ENCODE data around the gene MAN2A1. TPM values are rescaled to one million over a fixed set of nuclear protein-coding genes. Genes with fewer than 3 reads are reported as not detected.

Gene MAN2A1
- total RNA-seq, 2 experiments from 2014 or later, result 23.0 to 28.7 TPM

DNA sequence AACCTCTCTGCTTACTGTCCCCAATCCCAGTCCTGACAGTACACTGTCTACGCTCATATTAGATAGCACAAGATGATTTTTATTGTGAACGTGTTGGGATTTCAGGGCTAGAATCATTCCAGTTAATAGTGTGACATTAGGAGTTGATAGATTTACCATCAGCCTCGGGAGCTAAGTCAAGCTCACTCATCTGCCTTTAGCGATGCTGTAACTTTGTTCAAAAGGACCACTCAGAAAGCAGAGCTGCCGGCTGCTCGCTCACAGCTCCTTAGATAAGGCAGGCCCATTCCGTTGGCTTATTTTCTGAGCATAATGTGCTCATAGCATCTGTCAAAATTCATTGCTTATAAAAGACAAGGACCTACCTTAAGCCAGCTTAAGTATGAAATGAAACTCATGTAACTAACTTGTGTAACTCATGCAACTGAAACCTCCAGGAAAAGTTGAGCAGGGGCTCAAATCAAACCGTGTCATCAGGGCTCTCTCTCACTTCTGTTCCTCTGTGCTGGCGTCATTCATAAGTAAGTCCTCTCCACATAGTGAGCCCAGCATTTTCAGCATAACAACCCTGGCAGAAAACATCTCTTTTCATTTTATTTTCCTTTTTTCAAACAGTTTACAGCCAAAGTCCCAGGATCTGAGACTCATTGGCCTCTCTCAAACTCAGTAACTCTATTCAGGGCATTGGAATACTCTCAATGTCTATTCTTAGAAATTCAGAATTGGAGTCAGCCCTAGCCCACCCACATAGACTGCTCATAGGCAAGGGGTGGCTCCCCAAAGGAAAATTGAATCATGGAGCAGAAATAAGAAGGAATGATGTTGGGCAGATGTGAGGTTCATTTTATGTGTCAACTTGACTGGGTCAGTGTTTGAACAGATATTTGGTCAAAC is 208.8 kb downstream of the MAN2A1 start:
- Histone ChIP-seq H3K4me3 (ENCODE audit: low read depth, low read length, poor library complexity, severe bottlenecking) (no peak overlapping the region), H2AFZ (ENCODE audit: low read length) (no peak overlapping the region), H3K36me3 (ENCODE audit: insufficient read depth, low read length) (no peaks in the 10 kb centered on the region), H3K9me2 (ENCODE audit: insufficient read depth, low read length) (no peaks in the 10 kb centered on the region), H3K4me2 (ENCODE audit: low read length) (no peak overlapping the region), H3K9me3 (ENCODE audit: low read length) (no peaks in the 10 kb centered on the region), H4K20me1 (ENCODE audit: insufficient read depth, low read length) (no peaks in the 10 kb centered on the region), H3K27ac (ENCODE audit: low read depth, low read length, poor library complexity, severe bottlenecking) (no peak overlapping the region), H3K79me2 (ENCODE audit: insufficient read depth, low read depth, low read length) (no peaks in the 10 kb centered on the region), H3K4me1 (ENCODE audit: insufficient read depth, low read length, poor library complexity, severe bottlenecking) (no peaks in the 10 kb centered on the region)
- no TSS peak for BruUV-seq (replicated peaks)
- no peak for DNase-seq (ENCODE audit: low spot score)
- TF ChIP-seq, protein P1, sequence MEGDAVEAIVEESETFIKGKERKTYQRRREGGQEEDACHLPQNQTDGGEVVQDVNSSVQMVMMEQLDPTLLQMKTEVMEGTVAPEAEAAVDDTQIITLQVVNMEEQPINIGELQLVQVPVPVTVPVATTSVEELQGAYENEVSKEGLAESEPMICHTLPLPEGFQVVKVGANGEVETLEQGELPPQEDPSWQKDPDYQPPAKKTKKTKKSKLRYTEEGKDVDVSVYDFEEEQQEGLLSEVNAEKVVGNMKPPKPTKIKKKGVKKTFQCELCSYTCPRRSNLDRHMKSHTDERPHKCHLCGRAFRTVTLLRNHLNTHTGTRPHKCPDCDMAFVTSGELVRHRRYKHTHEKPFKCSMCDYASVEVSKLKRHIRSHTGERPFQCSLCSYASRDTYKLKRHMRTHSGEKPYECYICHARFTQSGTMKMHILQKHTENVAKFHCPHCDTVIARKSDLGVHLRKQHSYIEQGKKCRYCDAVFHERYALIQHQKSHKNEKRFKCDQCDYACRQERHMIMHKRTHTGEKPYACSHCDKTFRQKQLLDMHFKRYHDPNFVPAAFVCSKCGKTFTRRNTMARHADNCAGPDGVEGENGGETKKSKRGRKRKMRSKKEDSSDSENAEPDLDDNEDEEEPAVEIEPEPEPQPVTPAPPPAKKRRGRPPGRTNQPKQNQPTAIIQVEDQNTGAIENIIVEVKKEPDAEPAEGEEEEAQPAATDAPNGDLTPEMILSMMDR (conservative IDR thresholded peaks at IDR 0.05; ENCODE audit: low read length), result no peak
- TF ChIP-seq EZH2phosphoT487 (IDR thresholded peaks at IDR 0.05; ENCODE audit: borderline replicate concordance, low read depth, low read length), result no peak
- ChIA-PET POLR2A (no interaction called here), CTCF (ENCODE audit: unreplicated experiment) (no interaction called here)
- intact Hi-C loops (cut with micrococcal nuclease; ENCODE audit: unreplicated experiment), result no loop called here

DNA sequence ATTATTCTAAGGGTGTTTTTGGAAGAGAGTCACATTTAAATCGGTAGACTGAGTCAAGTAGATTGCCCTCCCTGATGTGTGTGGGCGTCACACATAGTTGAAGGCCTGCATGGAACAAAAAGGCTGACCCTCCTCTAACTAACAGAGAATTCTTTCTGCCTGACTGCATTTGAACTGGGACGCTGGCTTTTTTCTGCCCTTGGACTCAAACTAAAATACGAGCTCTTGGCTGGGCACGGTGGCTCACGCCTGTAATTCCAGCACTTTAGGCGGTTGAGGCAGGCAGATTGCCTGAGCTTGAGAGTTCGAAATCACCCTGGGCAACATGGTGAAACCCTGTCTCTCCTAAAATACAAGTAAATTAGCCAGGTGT is 209.4 kb downstream of the MAN2A1 start:
- Histone ChIP-seq H3K79me2 (ENCODE audit: insufficient read depth, low read depth, low read length) (no peaks in the 10 kb centered on the region), H2AFZ (ENCODE audit: low read length) (no peak overlapping the region), H3K4me1 (ENCODE audit: insufficient read depth, low read length, poor library complexity, severe bottlenecking) (no peaks in the 10 kb centered on the region), H3K27ac (ENCODE audit: low read depth, low read length, poor library complexity, severe bottlenecking) (no peak overlapping the region), H3K9me2 (ENCODE audit: insufficient read depth, low read length) (no peaks in the 10 kb centered on the region), H3K9me3 (ENCODE audit: low read length) (no peaks in the 10 kb centered on the region), H3K36me3 (ENCODE audit: insufficient read depth, low read length) (no peaks in the 10 kb centered on the region), H3K4me2 (ENCODE audit: low read length) (no peak overlapping the region), H3K4me3 (ENCODE audit: low read depth, low read length, poor library complexity, severe bottlenecking) (no peak overlapping the region), H4K20me1 (ENCODE audit: insufficient read depth, low read length) (no peaks in the 10 kb centered on the region)
- ChIA-PET CTCF (ENCODE audit: unreplicated experiment) (no interaction called here), POLR2A (interaction anchor here (0.6 kb wide), 1 partner anchor 62 kb away, joined by 3 read pairs; no protein-coding TSS in a partner anchor)
- intact Hi-C loops (cut with micrococcal nuclease; ENCODE audit: unreplicated experiment), result no loop called here
- no TSS peak for BruUV-seq (replicated peaks)
- DNase-seq (ENCODE audit: low spot score), result no peak
- TF ChIP-seq EZH2phosphoT487 (IDR thresholded peaks at IDR 0.05; ENCODE audit: borderline replicate concordance, low read depth, low read length), result no peak
- TF ChIP-seq, protein P1 (conservative IDR thresholded peaks at IDR 0.05; ENCODE audit: low read length), result no peak

DNA sequence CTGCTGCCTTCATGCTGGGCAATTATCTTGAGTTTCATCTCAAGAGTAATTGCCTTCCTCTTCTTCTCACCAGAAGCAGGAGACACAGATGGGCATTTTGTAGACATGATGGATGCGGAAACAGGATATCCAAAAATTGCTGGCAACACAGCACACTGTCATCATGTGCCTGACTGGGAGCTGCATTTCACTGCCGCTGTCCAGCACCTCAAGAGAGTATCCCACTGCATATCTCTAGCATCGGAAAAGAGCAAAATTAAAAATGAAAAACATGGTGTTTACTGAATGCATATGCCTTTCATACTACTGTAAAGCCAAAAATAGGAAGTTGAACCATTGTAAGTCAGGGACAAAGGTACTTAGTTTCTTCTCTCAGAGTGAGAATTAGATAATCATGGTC is 210.7 kb downstream of the MAN2A1 start:
- TF ChIP-seq EZH2phosphoT487 (IDR thresholded peaks at IDR 0.05; ENCODE audit: borderline replicate concordance, low read depth, low read length), result no peak
- TF ChIP-seq, protein P1 (conservative IDR thresholded peaks at IDR 0.05; ENCODE audit: low read length), result no peak

More for the DNA sequence above, 210.7 kb downstream of the MAN2A1 start:
- H4K20me1 ChIP-seq (ENCODE audit: insufficient read depth, low read length), result no peaks in the 10 kb centered on the region
- H3K79me2 ChIP-seq (ENCODE audit: insufficient read depth, low read depth, low read length), result no peaks in the 10 kb centered on the region
- H3K4me1 ChIP-seq (ENCODE audit: insufficient read depth, low read length, poor library complexity, severe bottlenecking), result no peaks in the 10 kb centered on the region
- no peak overlapping the region for H3K27ac ChIP-seq (ENCODE audit: low read depth, low read length, poor library complexity, severe bottlenecking)
- CTCF ChIA-PET (ENCODE audit: unreplicated experiment), result no interaction called here
- BruUV-seq (replicated peaks), result no TSS peak
- H3K4me2 ChIP-seq (ENCODE audit: low read length), result no peak overlapping the region
- POLR2A ChIA-PET, result interaction anchor here (0.6 kb wide), 1 partner anchor 33 kb away, joined by 3 read pairs; no protein-coding TSS in a partner anchor
- H3K36me3 ChIP-seq (ENCODE audit: insufficient read depth, low read length), result no peaks in the 10 kb centered on the region
- H3K9me3 ChIP-seq (ENCODE audit: low read length), result no peaks in the 10 kb centered on the region
- no peak overlapping the region for H2AFZ ChIP-seq (ENCODE audit: low read length)
- intact Hi-C loops (cut with micrococcal nuclease; ENCODE audit: unreplicated experiment), result no loop called here
- no peaks in the 10 kb centered on the region for H3K9me2 ChIP-seq (ENCODE audit: insufficient read depth, low read length)
- H3K4me3 ChIP-seq (ENCODE audit: low read depth, low read length, poor library complexity, severe bottlenecking), result no peak overlapping the region
- no peak for DNase-seq (ENCODE audit: low spot score)
